ENCODE measurements around the gene AQP7.

- TF ChIP-seq POLR2AphosphoS5 (IDR thresholded peaks at IDR 0.05) (no peak), CTCF (IDR thresholded peaks at IDR 0.05) (no peak)
Observed at GRCh38 chr9:33379666-33380389, 22.5 kb downstream of the AQP7 start.
